Measurements from ENCODE around the gene GBGT1. TPM values are rescaled to one million over a fixed set of nuclear protein-coding genes. Genes with fewer than 3 reads are reported as not detected.

GBGT1 gene
- total RNA-seq, 2 experiments from 2014 or later: 3.6 to 4.1 TPM

DNA sequence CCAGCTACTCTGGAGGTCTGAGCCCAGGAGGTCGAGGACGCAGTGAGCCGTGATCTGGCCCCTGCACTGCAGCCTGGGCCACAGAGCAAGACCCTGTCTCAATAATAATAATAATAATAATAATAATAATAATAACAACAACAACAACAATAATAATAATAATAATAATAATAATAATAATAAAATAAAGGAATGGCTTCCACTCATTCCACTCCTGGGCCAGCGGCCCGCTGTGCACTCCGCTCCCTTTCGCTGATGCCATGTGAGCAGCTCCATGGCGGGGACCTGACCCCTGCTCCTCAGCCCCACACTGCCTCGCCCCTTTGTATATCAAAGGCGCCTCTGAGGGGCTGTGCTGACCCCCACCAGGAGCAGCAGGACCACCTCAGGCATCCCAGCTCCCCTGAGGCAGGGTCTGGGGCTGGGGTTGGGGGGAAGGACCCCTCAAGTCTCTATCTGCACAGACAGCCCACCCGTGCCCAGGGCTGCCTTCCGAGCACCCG is 20.0 kb downstream of the GBGT1 start:
- H3K36me3 Mint-ChIP-seq (ENCODE audit: low read depth): peaks cover 23% of the 10 kb centered on the region
- DNase-seq (no peak), ATAC-seq (no peak)
- TF ChIP-seq, protein P1, sequence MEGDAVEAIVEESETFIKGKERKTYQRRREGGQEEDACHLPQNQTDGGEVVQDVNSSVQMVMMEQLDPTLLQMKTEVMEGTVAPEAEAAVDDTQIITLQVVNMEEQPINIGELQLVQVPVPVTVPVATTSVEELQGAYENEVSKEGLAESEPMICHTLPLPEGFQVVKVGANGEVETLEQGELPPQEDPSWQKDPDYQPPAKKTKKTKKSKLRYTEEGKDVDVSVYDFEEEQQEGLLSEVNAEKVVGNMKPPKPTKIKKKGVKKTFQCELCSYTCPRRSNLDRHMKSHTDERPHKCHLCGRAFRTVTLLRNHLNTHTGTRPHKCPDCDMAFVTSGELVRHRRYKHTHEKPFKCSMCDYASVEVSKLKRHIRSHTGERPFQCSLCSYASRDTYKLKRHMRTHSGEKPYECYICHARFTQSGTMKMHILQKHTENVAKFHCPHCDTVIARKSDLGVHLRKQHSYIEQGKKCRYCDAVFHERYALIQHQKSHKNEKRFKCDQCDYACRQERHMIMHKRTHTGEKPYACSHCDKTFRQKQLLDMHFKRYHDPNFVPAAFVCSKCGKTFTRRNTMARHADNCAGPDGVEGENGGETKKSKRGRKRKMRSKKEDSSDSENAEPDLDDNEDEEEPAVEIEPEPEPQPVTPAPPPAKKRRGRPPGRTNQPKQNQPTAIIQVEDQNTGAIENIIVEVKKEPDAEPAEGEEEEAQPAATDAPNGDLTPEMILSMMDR (IDR thresholded peaks at IDR 0.05): no peak
- H3K27me3 Mint-ChIP-seq: no peaks in the 10 kb centered on the region
- H3K9me3 Mint-ChIP-seq: no peaks in the 10 kb centered on the region
- intact Hi-C loops (cut with micrococcal nuclease): loop anchor here (2.0 kb wide), 1 partner anchor 103 kb away; no protein-coding TSS in a partner anchor
- ChIA-PET POLR2A (interaction anchor here (1.1 to 8.5 kb wide), 10 partner anchors 10 to 113 kb away, joined by 3 to 78 read pairs (median 6); partner anchors contain the start of gene GTF3C5), CTCF (interaction anchor here (0.7 to 8.5 kb wide), 32 partner anchors 10 to 472 kb away, joined by 3 to 376 read pairs (median 5); partner anchors contain the start of genes GFI1B, GTF3C5, RALGDS and STKLD1)
- peaks cover 67% of the 10 kb centered on the region for H3K4me1 Mint-ChIP-seq (ENCODE audit: low read depth)
- H3K27ac Mint-ChIP-seq: peak overlapping the region; percentile 65
- peak overlapping the region; percentile 51 for H3K4me3 Mint-ChIP-seq

DNA sequence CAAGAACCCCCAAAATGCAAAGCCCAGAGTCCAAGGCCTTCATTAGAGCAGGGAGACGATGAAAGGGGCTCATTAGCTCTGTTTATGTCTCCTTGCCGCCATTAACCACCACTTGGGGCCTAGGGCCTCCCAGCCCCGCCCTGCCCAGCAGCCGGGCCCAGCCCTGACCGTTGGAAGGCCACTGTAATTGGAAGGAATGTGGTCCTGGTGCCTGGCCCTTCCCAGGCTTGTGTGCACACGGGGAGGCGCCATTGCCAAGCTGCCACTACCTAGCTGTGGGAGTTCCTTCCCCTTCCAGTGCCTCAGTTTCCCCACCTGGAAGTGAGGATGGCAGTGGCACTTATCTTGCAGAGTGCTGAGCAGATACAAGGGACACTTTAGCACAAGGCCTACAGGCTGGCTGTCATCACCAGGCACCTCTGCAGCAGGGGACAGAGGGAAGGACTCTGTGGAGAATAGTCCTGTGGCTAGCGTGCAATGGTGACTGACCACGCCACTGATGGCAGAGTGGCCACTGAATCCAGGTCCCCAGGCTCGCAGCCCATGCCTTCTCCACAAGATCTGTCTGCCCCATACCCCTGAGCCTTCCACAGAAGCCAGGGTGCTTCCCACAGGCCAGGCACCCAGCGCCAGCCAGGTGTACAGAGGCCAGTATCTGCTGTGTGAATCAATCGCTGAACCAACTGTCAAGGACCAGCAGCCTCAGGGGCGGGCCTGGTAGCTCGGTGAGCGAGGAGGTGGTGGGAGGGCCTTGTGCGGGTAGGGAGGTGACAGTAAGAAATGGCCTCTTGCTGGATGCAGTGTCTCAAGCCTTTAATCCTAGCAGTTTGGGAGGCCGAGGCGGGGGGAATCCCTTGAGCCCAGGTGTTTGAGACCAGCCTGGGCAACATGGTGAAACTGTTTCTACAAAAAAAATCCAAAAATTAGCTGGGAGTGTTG is 20.8 kb downstream of the GBGT1 start:
- peaks cover 20% of the 10 kb centered on the region for H3K36me3 Mint-ChIP-seq (ENCODE audit: low read depth)
- POLR2A ChIA-PET: interaction anchor here (0.5 to 8.5 kb wide), 6 partner anchors 9 to 112 kb away, joined by 3 to 78 read pairs (median 4); partner anchors contain the start of gene GTF3C5
- peak overlapping the region; percentile 83 for H3K27ac Mint-ChIP-seq
- peak overlapping the region; percentile 47 for H3K4me3 Mint-ChIP-seq
- peak; percentile 79 for DNase-seq
- TF ChIP-seq, protein P1 (IDR thresholded peaks at IDR 0.05): no peak
- ATAC-seq: peak; percentile 22
- no peaks in the 10 kb centered on the region for H3K9me3 Mint-ChIP-seq
- H3K4me1 Mint-ChIP-seq (ENCODE audit: low read depth): peaks cover 70% of the 10 kb centered on the region
- H3K27me3 Mint-ChIP-seq: no peaks in the 10 kb centered on the region
- intact Hi-C loops (cut with micrococcal nuclease): no loop called here
- CTCF ChIA-PET: interaction anchor here (1.2 to 8.5 kb wide), 10 partner anchors 12 to 234 kb away, joined by 3 to 376 read pairs (median 10); partner anchors contain the start of genes RALGDS and STKLD1

DNA sequence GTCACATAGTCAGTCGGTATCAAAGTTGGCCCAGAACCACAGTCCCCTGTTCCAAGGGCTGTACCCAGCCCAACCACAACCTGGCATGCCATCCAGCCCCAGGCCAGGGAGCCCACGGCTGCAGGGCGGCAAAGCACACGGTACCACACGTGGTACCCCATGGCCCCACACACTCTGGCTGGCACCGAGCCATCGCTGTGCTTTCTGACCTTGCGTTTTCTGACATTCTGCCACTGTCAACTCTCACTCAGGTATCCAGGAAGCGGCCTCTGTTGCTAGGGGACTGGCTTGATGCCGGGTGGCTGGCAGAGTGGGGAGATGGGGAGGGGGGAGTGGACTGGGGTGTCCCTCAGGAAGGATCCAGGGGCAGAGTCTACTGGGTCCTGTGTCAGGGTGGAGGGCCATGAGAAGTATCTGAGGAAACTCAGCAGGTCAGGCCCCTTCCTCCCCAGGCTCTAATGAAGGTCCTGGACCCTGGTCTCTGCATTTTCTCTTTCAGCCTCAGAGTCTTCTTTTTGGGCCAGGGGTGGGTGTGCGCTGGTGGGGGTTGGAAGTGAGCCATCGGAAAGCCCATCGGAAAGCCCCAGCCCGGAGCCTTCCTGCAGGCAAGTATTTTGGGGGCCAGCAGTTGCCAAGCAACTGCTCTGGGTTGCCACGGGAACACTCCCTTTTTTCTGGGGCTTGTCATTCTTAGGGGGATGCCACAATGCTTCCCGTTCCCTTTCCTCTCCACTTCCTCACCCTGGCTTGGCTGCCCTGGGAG is 21.7 kb downstream of the GBGT1 start:
- H3K27ac Mint-ChIP-seq: peak overlapping the region; percentile 83
- DNase-seq (peak; percentile 86), ATAC-seq (peak; percentile 32)
- ChIA-PET POLR2A (interaction anchor here (8.5 kb wide), 1 partner anchor 8 kb away, joined by 78 read pairs; no protein-coding TSS in a partner anchor), CTCF (interaction anchor here (3.4 to 8.5 kb wide), 3 partner anchors 11 to 119 kb away, joined by 22 to 376 read pairs (median 177); partner anchors contain the start of gene RALGDS)
- H3K4me3 Mint-ChIP-seq: peak overlapping the region; percentile 47
- H3K9me3 Mint-ChIP-seq: no peaks in the 10 kb centered on the region
- peaks cover 72% of the 10 kb centered on the region for H3K4me1 Mint-ChIP-seq (ENCODE audit: low read depth)
- H3K36me3 Mint-ChIP-seq (ENCODE audit: low read depth): peaks cover 17% of the 10 kb centered on the region
- H3K27me3 Mint-ChIP-seq: no peaks in the 10 kb centered on the region
- intact Hi-C loops (cut with micrococcal nuclease): no loop called here
- TF ChIP-seq, protein P1 (IDR thresholded peaks at IDR 0.05): no peak

DNA sequence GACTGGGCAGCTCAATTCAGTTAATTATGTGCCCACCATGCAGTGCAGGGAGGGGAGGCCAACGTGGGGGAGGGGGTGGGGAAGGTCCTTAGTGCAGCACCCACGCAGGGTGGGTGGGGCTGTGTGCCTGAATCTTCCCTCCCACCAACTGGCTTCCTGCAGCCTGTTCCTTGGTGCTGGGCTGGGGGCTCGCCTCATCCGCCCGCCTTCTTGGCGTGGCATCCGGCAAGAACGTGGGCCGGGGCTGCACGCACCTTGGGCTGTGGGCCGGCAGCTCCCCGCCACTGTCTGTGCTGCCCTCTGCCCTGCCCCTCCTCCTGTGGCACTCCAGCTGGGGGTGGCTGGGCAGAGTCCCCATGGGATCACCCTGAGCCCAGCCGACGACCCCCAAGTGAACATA is 23.1 kb downstream of the GBGT1 start:
- Mint-ChIP-seq H3K4me3 (no peak overlapping the region), H3K4me1 (ENCODE audit: low read depth) (peaks cover 67% of the 10 kb centered on the region), H3K27ac (peak overlapping the region; percentile 83), H3K9me3 (no peaks in the 10 kb centered on the region), H3K27me3 (no peaks in the 10 kb centered on the region), H3K36me3 (ENCODE audit: low read depth) (peaks cover 12% of the 10 kb centered on the region)
- TF ChIP-seq, protein P1 (IDR thresholded peaks at IDR 0.05): no peak
- intact Hi-C loops (cut with micrococcal nuclease): no loop called here
- ChIA-PET POLR2A (interaction anchor here (0.5 kb wide), 1 partner anchor 30 kb away, joined by 4 read pairs; no protein-coding TSS in a partner anchor), CTCF (no interaction called here)
- ATAC-seq (no peak), DNase-seq (no peak)

Measured in activated CD8-positive, alpha-beta T cell treated with anti-CD3 and anti-CD28 coated beads for 36 hours (primary cell).